SU-DHL-6 (cell line): ENCODE results near the gene CTXND1.
A peak's percentile ranks its signal among the peaks of the same experiment; 100 is the strongest.

Experiments
- H2AFZ ChIP-seq: fragments of 200-600 bp; sonication (generic); 2 replicates; pipeline ENCODE4 v1.6.1; 2014; ENCODE audit warnings: low read depth, mild to moderate bottlenecking, moderate library complexity, mixed read lengths, antibody characterized with exemption, low read length; ENCODE audit not compliant: severe bottlenecking
- H3F3A ChIP-seq: fragments of 200-600 bp; shearing (Covaris generic); 2 replicates; pipeline ENCODE4 v1.6.0; 2016; ENCODE audit warnings: antibody characterized with exemption, mild to moderate bottlenecking; ENCODE audit not compliant: insufficient read depth
- H3K27ac ChIP-seq: fragments of 200-600 bp; sonication (generic); 2 replicates; pipeline ENCODE4 v1.5.1; 2016; ENCODE audit warnings: low read depth, mild to moderate bottlenecking, low read length, moderate library complexity, mixed read lengths
- H3K27me3 ChIP-seq: fragments of 200-600 bp; sonication (generic), shearing (Covaris generic); 2 replicates; pipeline ENCODE4 v1.6.0; 2014; ENCODE audit warnings: mild to moderate bottlenecking, low read length
- H3K36me3 ChIP-seq: fragments of 200-600 bp; sonication (generic); 2 replicates; pipeline ENCODE4 v1.6.1; 2014; ENCODE audit warnings: mild to moderate bottlenecking, low read length, mixed read lengths
- H3K4me2 ChIP-seq: fragments of 300-600, 200-600 bp; shearing (Covaris generic), sonication (generic); 2 replicates; pipeline ENCODE4 v1.6.0; 2014; ENCODE audit warnings: low read length, low read depth, mild to moderate bottlenecking; ENCODE audit not compliant: poor library complexity, severe bottlenecking
- H3K4me3 ChIP-seq: fragments of 200-600 bp; sonication (generic); 2 replicates; pipeline ENCODE4 v1.5.1; 2014; ENCODE audit warnings: antibody characterized with exemption, low read length, mild to moderate bottlenecking, mixed read lengths; ENCODE audit not compliant: insufficient read depth, poor library complexity, severe bottlenecking
- H3K79me2 ChIP-seq: fragments of 200-600 bp; sonication (generic); 2 replicates; pipeline ENCODE4 v1.6.1; 2014; ENCODE audit warnings: mild to moderate bottlenecking, low read length, moderate library complexity; ENCODE audit not compliant: insufficient read depth
- H3K9ac ChIP-seq: fragments of 200-600 bp; sonication (generic); 2 replicates; pipeline ENCODE4 v1.7.0; 2014; ENCODE audit warnings: mild to moderate bottlenecking, low read length
- H3K9me2 ChIP-seq: fragments of 200-600 bp; sonication (generic); replicated peaks from 2 replicates; pipeline ENCODE4 v1.6.1; 2014; ENCODE audit warnings: low read length; ENCODE audit not compliant: insufficient read depth
- H3K9me3 ChIP-seq: fragments of 200-600 bp; sonication (generic); 2 replicates; pipeline ENCODE4 v1.6.1; 2014; ENCODE audit warnings: low read length, mixed read lengths; ENCODE audit not compliant: insufficient read depth
- H4K20me1 ChIP-seq: fragments of 200-600 bp; sonication (generic); 2 replicates; pipeline ENCODE4 v1.6.1; 2014; ENCODE audit warnings: low read depth, mild to moderate bottlenecking, antibody characterized with exemption, low read length, moderate library complexity, mixed read lengths
- CTCF ChIP-seq: fragments of 200-600 bp; sonication (generic); IDR thresholded peaks from one replicate; pipeline ENCODE4 v1.5.1; 2017; ENCODE audit warnings: antibody characterized with exemption, mild to moderate bottlenecking, low read length, moderate library complexity; ENCODE audit not compliant: insufficient read depth, poor library complexity, severe bottlenecking
- EZH2phosphoT487 ChIP-seq: fragments of 200-600 bp; sonication (generic), shearing (Covaris generic); conservative IDR thresholded peaks from 2 replicates; pipeline ENCODE4 v1.6.1; 2018; ENCODE audit warnings: mild to moderate bottlenecking, antibody characterized with exemption, low read length, moderate library complexity, mixed read lengths

Gene CTXND1

GRCh38 chr15:80175436-80175835 lies 76.6 kb downstream of the CTXND1 start:
- no peaks in the 10 kb centered on the region for H3K36me3 ChIP-seq
- no peak overlapping the region for H3K4me2 ChIP-seq

GRCh38 chr15:80174017-80174746 lies 77.8 kb downstream of the CTXND1 start:
- no peak overlapping the region for H3K4me2 ChIP-seq

More at GRCh38 chr15:80175436-80175835, 76.6 kb downstream of the CTXND1 start:
- Histone ChIP-seq H3K9me2 (no peaks in the 10 kb centered on the region), H3K79me2 (no peaks in the 10 kb centered on the region), H3K27me3 (no peaks in the 10 kb centered on the region), H3K9me3 (no peaks in the 10 kb centered on the region), H3K4me3 (no peak overlapping the region), H3F3A (no peaks in the 10 kb centered on the region), H4K20me1 (no peaks in the 10 kb centered on the region), H3K27ac (no peak overlapping the region), H2AFZ (no peak overlapping the region), H3K9ac (no peak overlapping the region)
- TF ChIP-seq CTCF (no peak), EZH2phosphoT487 (no peak)

GRCh38 chr15:80173022-80173759 lies 78.8 kb downstream of the CTXND1 start:
- no peaks in the 10 kb centered on the region for H3K79me2 ChIP-seq
- no peaks in the 10 kb centered on the region for H3K36me3 ChIP-seq
- no peak overlapping the region for H3K9ac ChIP-seq
- H4K20me1 ChIP-seq, result no peaks in the 10 kb centered on the region
- no peaks in the 10 kb centered on the region for H3K9me2 ChIP-seq
- H3F3A ChIP-seq, result no peaks in the 10 kb centered on the region
- no peak overlapping the region for H2AFZ ChIP-seq
- H3K27ac ChIP-seq, result no peak overlapping the region
- TF ChIP-seq EZH2phosphoT487 (no peak), CTCF (peak; percentile 48)
- no peaks in the 10 kb centered on the region for H3K27me3 ChIP-seq
- no peak overlapping the region for H3K4me3 ChIP-seq
- no peaks in the 10 kb centered on the region for H3K9me3 ChIP-seq
- no peak overlapping the region for H3K4me2 ChIP-seq

More at GRCh38 chr15:80174017-80174746, 77.8 kb downstream of the CTXND1 start:
- no peaks in the 10 kb centered on the region for H3K79me2 ChIP-seq
- H3K9me3 ChIP-seq, result no peaks in the 10 kb centered on the region
- no peaks in the 10 kb centered on the region for H3K27me3 ChIP-seq
- H3K9me2 ChIP-seq, result no peaks in the 10 kb centered on the region
- no peak overlapping the region for H3K4me3 ChIP-seq
- no peak overlapping the region for H3K9ac ChIP-seq
- H3K27ac ChIP-seq, result no peak overlapping the region
- H4K20me1 ChIP-seq, result no peaks in the 10 kb centered on the region
- no peak for TF ChIP-seq CTCF
- TF ChIP-seq EZH2phosphoT487, result no peak
- H2AFZ ChIP-seq, result no peak overlapping the region
- no peaks in the 10 kb centered on the region for H3K36me3 ChIP-seq
- H3F3A ChIP-seq, result no peaks in the 10 kb centered on the region
